HL-60 (cell line): ENCODE results near the gene COMMD4.
"Not testable (repeated sequence)": the region's sequence is repeated elsewhere in the genome, so short reads cannot be mapped to it uniquely, and the experiment has no call there.

Experiments
- DNase-seq, 2 experiments: peaks; one replicate each; pipeline ENCODE4 v3.0.0-alpha.2; 2010 to 2020; ENCODE audit warnings: low read depth in 1 of 2, low spot score in 1 of 2
- H3K27ac ChIP-seq: fragments of 250-450 bp; sonication (Bioruptor Pico); replicated peaks from 2 replicates; pipeline ENCODE4 v1.5.1; 2020; ENCODE audit warnings: mild to moderate bottlenecking, moderate library complexity
- H3K27me3 ChIP-seq: fragments of 250-450 bp; sonication (Bioruptor Pico); 2 replicates; pipeline ENCODE4 v1.5.1; 2021; ENCODE audit warnings: mild to moderate bottlenecking, moderate library complexity; ENCODE audit not compliant: insufficient read depth, poor library complexity, severe bottlenecking
- H3K4me3 ChIP-seq: replicated peaks from 2 replicates; pipeline ENCODE4 v1.5.1; 2011; ENCODE audit warnings: mild to moderate bottlenecking, control low read depth, low read length; ENCODE audit not compliant: insufficient read depth
- CTCF ChIP-seq: IDR thresholded peaks from one replicate; pipeline ENCODE4 v1.5.1; 2011; ENCODE audit warnings: low read length, control low read depth, inconsistent platforms; ENCODE audit not compliant: insufficient read depth
- GABPA ChIP-seq: IDR thresholded peaks from 2 replicates; pipeline ENCODE4 v1.6.1; 2012; ENCODE audit warnings: low read depth
- POLR2AphosphoS5 ChIP-seq: IDR thresholded peaks from 2 replicates; pipeline ENCODE4 v1.6.1; 2012; ENCODE audit warnings: low read depth
- REST ChIP-seq: IDR thresholded peaks from 2 replicates; pipeline ENCODE4 v1.6.1; 2012; ENCODE audit warnings: low read depth; ENCODE audit not compliant: insufficient replicate concordance
- SPI1 ChIP-seq: IDR thresholded peaks from 2 replicates; pipeline ENCODE4 v1.6.1; 2012; ENCODE audit warnings: low read depth, mild to moderate bottlenecking, borderline replicate concordance

Gene COMMD4

GRCh38 chr15:75306188-75306587 is 29.7 kb upstream of the COMMD4 start:
- no peak overlapping the region for H3K4me3 ChIP-seq
- H3K27ac ChIP-seq, result no peak overlapping the region
- TF ChIP-seq GABPA (no peak), CTCF (no peak), SPI1 (no peak), POLR2AphosphoS5 (no peak), REST (no peak)
- peaks cover 9% of the 10 kb centered on the region for H3K27me3 ChIP-seq
- DNase-seq, result no peak

GRCh38 chr15:75307778-75308390 is 28.0 kb upstream of the COMMD4 start:
- H3K27ac ChIP-seq, result no peak overlapping the region
- peaks cover 9% of the 10 kb centered on the region for H3K27me3 ChIP-seq
- DNase-seq, result peak; percentile 33 to 54
- TF ChIP-seq SPI1 (no peak), REST (no peak), GABPA (no peak), POLR2AphosphoS5 (no peak), CTCF (peak; percentile 60)
- H3K4me3 ChIP-seq, result no peak overlapping the region

GRCh38 chr15:75309711-75310110 is 26.2 kb upstream of the COMMD4 start:
- no peak for TF ChIP-seq POLR2AphosphoS5
- TF ChIP-seq GABPA, result no peak
- TF ChIP-seq SPI1, result no peak
- no peak for TF ChIP-seq REST
- no peak for TF ChIP-seq CTCF
- Histone ChIP-seq H3K27me3 (peaks cover 2% of the 10 kb centered on the region), H3K4me3 (no peak overlapping the region), H3K27ac (no peak overlapping the region)
- no peak for DNase-seq

- not testable (repeated sequence) for H3K27me3 ChIP-seq, H3K4me3 ChIP-seq, H3K27ac ChIP-seq, DNase-seq
These were observed 23.3 kb upstream of the COMMD4 start for GRCh38 chr15:75312548-75312947.
